Neural crest cell (in vitro differentiated cells): ENCODE measurements around the gene GDF10. TPM values are rescaled to one million over a fixed set of nuclear protein-coding genes. Genes with fewer than 3 reads are reported as not detected.

Source experiments
- DNase-seq: peaks from one replicate; pipeline ENCODE4 v3.0.0; 2021; ENCODE audit warnings: low read depth, mixed read lengths, low spot score
- H3K27ac Mint-ChIP-seq: one replicate; pipeline ENCODE4 v1.8.0; 2021; ENCODE audit warnings: mild to moderate bottlenecking, mixed read lengths; ENCODE audit not compliant: unreplicated experiment
- H3K27me3 Mint-ChIP-seq: 2 replicates; pipeline ENCODE4 v1.8.0; 2021; ENCODE audit warnings: low read depth, mild to moderate bottlenecking, mixed read lengths
- H3K36me3 Mint-ChIP-seq: 2 replicates; pipeline ENCODE4 v1.8.0; 2021; ENCODE audit warnings: low read depth, mild to moderate bottlenecking, mixed read lengths
- H3K4me1 Mint-ChIP-seq: 2 replicates; pipeline ENCODE4 v1.8.0; 2021; ENCODE audit warnings: mixed read lengths
- H3K4me3 Mint-ChIP-seq: one replicate; pipeline ENCODE4 v1.8.0; 2021; ENCODE audit warnings: mild to moderate bottlenecking, mixed read lengths
- H3K9me3 Mint-ChIP-seq: 2 replicates; pipeline ENCODE4 v1.8.0; 2021; ENCODE audit warnings: mixed read lengths
- CTCF ChIP-seq: fragments of 200-600 bp; sonication (generic); conservative IDR thresholded peaks from 2 replicates; pipeline ENCODE4 v1.5.0; 2021; ENCODE audit warnings: antibody characterized with exemption, mild to moderate bottlenecking
- total RNA-seq: library from RNA; stranded (reverse); gene quantifications from 2 replicates; pipeline ENCODE4 v1.2.1, GENCODE V29; 2021

Gene GDF10
- total RNA-seq, 1 donor from 2014 or later: 2.9 TPM

GRCh38 chr10:47303866-47304265 is 3.9 kb downstream of the GDF10 start:
- peaks cover 25% of the 10 kb centered on the region for H3K4me1 Mint-ChIP-seq
- no peak for TF ChIP-seq CTCF
- peaks cover 35% of the 10 kb centered on the region for H3K27me3 Mint-ChIP-seq
- no peak overlapping the region for H3K27ac Mint-ChIP-seq
- H3K9me3 Mint-ChIP-seq: no peaks in the 10 kb centered on the region
- H3K36me3 Mint-ChIP-seq: no peaks in the 10 kb centered on the region
- H3K4me3 Mint-ChIP-seq: no peak overlapping the region
- no peak for DNase-seq

DNA sequence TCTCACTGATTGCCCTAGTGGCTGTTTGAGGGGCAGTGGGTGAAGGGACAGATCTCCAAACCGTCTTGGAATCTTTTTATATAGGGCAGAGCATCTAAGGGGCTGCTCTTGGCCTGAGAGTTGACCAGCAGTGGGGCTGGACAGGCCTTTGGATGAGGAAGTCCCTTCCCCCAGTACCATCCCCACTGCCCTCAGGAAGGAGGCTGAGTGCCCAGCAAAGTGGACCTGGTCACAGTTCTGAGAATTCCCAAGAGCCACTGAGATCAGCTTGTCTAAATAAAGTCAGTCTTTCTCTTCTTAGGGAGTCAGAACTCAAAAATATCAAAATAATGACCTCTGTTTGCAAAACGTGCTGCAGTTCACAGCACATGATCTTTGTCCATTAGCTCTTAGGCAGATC is 5.6 kb downstream of the GDF10 start:
- Mint-ChIP-seq H3K27ac (peak overlapping the region; percentile 57), H3K27me3 (peaks cover 27% of the 10 kb centered on the region), H3K4me1 (peaks cover 15% of the 10 kb centered on the region), H3K4me3 (no peak overlapping the region), H3K9me3 (no peaks in the 10 kb centered on the region), H3K36me3 (no peaks in the 10 kb centered on the region)
- TF ChIP-seq CTCF: no peak
- no peak for DNase-seq

GRCh38 chr10:47306387-47307210 is 6.6 kb downstream of the GDF10 start:
- no peaks in the 10 kb centered on the region for H3K36me3 Mint-ChIP-seq
- no peak for DNase-seq
- no peaks in the 10 kb centered on the region for H3K9me3 Mint-ChIP-seq
- no peak overlapping the region for H3K4me3 Mint-ChIP-seq
- no peak overlapping the region for H3K27ac Mint-ChIP-seq
- H3K27me3 Mint-ChIP-seq: peaks cover 20% of the 10 kb centered on the region
- peaks cover 11% of the 10 kb centered on the region for H3K4me1 Mint-ChIP-seq
- TF ChIP-seq CTCF: no peak

- no peaks in the 10 kb centered on the region for H3K9me3 Mint-ChIP-seq
- no peak overlapping the region for H3K27ac Mint-ChIP-seq
- H3K4me3 Mint-ChIP-seq: no peak overlapping the region
- DNase-seq: no peak
- H3K4me1 Mint-ChIP-seq: peaks cover 5% of the 10 kb centered on the region
- H3K36me3 Mint-ChIP-seq: no peaks in the 10 kb centered on the region
- H3K27me3 Mint-ChIP-seq: peaks cover 15% of the 10 kb centered on the region
- TF ChIP-seq CTCF: no peak
Observed at GRCh38 chr10:47307381-47307780, 7.4 kb downstream of the GDF10 start.

GRCh38 chr10:47308775-47309174 is 8.8 kb downstream of the GDF10 start:
- DNase-seq: no peak
- Mint-ChIP-seq H3K4me1 (peaks cover 5% of the 10 kb centered on the region), H3K27me3 (peaks cover 9% of the 10 kb centered on the region), H3K36me3 (no peaks in the 10 kb centered on the region), H3K27ac (no peak overlapping the region), H3K9me3 (no peaks in the 10 kb centered on the region), H3K4me3 (no peak overlapping the region)
- no peak for TF ChIP-seq CTCF
